GM06990 (cell line): ENCODE results near the gene TMEM52.

Experiments used
- DNase-seq: peaks from one replicate; pipeline ENCODE4 v3.0.0-alpha.2; 2011; ENCODE audit not compliant: insufficient read length; ENCODE audit errors: extremely low read depth
- H3K27me3 ChIP-seq: replicated peaks from 2 replicates; pipeline ENCODE4 v1.6.0; 2011; ENCODE audit warnings: low read length; ENCODE audit not compliant: control insufficient read depth, insufficient read depth
- H3K36me3 ChIP-seq: 2 replicates; pipeline ENCODE4 v1.5.1; 2011; ENCODE audit warnings: low read length; ENCODE audit not compliant: control insufficient read depth, insufficient read depth
- H3K4me3 ChIP-seq: replicated peaks from 2 replicates; pipeline ENCODE4 v1.5.1; 2011; ENCODE audit warnings: low read depth, mild to moderate bottlenecking, control low read depth, low read length
- TF ChIP-seq, protein P1 (sequence below): IDR thresholded peaks from 2 replicates; pipeline ENCODE4 v1.5.1; 2011; ENCODE audit warnings: low read length, control low read depth, mild to moderate bottlenecking, inconsistent platforms; ENCODE audit not compliant: insufficient read depth, poor library complexity, severe bottlenecking

Gene TMEM52

DNA sequence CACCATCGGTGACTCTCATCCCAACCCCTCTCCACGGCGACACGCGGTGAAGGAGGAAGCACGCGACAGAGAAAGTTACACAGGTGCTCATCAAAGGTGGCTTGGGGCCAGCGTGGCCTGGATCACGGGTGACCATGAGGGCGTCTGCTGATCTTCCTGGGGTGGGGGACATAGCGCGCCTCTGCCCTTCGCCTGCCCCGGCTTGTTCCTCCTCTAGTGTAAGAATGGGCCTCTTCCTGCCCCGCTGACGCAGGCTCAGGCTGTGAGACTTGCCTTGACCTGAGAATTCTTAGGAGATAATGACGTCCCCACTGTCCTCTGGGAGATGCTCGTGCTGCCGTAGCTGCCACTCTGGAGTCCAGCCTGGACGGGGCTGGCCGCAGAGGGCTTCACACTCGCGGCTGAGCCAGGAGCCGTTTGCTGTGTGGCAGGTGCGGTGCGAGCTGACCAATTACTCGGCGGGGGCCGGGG, 39.0 kb upstream of the TMEM52 start:
- Histone ChIP-seq H3K36me3 (no peaks in the 10 kb centered on the region), H3K27me3 (0 out of 2 replicates have a peak, but pooled peaks cover 1% of the 10 kb centered on the region), H3K4me3 (no peak overlapping the region)
- no peak for DNase-seq
- TF ChIP-seq, protein P1, sequence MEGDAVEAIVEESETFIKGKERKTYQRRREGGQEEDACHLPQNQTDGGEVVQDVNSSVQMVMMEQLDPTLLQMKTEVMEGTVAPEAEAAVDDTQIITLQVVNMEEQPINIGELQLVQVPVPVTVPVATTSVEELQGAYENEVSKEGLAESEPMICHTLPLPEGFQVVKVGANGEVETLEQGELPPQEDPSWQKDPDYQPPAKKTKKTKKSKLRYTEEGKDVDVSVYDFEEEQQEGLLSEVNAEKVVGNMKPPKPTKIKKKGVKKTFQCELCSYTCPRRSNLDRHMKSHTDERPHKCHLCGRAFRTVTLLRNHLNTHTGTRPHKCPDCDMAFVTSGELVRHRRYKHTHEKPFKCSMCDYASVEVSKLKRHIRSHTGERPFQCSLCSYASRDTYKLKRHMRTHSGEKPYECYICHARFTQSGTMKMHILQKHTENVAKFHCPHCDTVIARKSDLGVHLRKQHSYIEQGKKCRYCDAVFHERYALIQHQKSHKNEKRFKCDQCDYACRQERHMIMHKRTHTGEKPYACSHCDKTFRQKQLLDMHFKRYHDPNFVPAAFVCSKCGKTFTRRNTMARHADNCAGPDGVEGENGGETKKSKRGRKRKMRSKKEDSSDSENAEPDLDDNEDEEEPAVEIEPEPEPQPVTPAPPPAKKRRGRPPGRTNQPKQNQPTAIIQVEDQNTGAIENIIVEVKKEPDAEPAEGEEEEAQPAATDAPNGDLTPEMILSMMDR, result no peak

DNA sequence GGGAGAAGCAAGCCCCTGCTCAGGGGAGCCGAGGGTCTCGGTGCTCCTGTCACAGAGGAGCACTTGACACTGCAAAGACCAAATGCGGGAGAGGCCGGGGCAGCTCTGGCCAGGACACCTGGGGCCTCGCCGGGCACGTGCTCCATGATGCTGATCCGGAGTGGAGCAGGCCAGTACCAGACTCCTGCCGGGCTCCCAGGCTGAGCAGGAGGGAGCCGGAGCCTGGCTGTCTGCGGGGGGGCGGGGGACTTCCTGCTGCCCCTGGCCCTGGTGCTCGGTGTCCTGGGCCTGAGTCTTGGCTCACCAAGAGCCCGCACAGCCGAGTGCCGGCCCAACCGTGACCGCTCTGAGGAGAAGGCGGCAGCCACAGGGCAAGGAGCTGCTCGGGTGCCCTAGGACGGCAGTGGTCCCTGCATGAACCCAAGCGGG, 38.5 kb upstream of the TMEM52 start:
- Histone ChIP-seq H3K36me3 (no peaks in the 10 kb centered on the region), H3K27me3 (0 out of 2 replicates have a peak, but pooled peaks cover 1% of the 10 kb centered on the region), H3K4me3 (no peak overlapping the region)
- no peak for DNase-seq
- TF ChIP-seq, protein P1, result no peak

DNA sequence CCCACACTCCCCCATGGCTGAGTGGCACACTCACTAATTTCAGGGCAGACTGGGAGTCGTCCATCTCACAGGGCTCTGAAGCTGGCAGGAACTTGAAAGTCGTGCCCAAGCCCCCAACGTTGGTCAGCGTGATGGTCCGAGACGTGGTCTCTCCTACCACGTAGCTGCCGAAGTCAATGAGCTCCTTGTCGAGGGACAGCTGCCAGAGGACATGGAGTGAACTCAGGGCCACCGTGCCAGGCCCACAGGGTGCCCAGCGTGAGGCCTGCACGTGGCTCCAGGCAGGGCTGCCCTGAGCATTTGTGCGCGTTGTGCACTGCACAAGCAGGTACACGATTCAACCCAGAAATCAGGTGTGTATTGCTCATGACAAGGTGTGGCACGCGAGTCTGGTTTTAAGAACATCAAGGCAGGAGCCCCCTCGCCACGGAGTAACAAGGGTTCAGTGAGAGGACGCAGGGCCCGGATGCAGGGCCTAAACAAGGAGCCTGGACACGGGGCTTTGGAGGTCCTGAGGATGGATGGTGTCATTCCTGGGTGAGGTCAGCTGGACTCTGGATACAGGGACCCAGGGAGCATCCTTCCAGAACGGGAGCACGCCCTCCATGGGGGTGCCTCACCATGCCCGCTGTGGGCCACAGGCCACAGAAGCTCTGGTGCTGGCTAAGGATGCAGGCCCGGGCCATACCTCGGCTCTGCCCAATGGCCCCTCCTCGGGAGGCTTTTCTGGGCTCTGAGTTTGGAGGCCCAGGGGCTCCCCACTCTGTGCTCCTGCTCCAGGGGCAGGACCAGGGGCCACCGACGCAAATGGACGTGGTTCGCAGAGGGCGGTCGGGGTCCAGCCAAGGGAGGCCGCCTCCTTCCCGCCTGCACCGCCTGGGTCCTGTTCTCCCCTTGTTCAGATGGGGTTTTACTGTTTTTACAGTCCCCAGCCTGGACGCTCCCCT, 37.8 kb upstream of the TMEM52 start:
- Histone ChIP-seq H3K27me3 (0 out of 2 replicates have a peak, but pooled peaks cover 1% of the 10 kb centered on the region), H3K36me3 (no peaks in the 10 kb centered on the region), H3K4me3 (no peak overlapping the region)
- no peak for DNase-seq
- TF ChIP-seq, protein P1, result no peak

DNA sequence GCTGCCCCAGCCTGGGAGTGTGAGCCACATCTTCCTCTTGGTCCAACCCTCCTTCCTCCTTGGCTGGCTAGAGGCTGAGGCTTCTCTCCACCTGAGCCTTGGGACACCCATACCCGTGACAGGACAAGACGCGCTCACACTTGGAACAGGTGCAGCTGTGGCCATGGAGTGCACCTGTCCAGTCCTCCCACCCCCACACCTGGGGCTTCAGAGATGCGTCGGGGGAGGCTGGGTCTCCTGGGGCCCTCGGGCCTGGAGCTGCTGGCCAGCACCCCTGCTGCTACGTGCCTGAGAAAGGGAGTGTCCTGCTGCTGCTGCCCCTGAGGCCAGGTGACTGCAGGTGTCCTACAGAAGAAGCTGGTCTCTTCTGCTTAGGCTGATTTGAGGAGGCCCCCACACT, 37.0 kb upstream of the TMEM52 start:
- Histone ChIP-seq H3K27me3 (0 out of 2 replicates have a peak, but pooled peaks cover 1% of the 10 kb centered on the region), H3K36me3 (no peaks in the 10 kb centered on the region), H3K4me3 (no peak overlapping the region)
- DNase-seq, result no peak
- TF ChIP-seq, protein P1, result no peak

DNA sequence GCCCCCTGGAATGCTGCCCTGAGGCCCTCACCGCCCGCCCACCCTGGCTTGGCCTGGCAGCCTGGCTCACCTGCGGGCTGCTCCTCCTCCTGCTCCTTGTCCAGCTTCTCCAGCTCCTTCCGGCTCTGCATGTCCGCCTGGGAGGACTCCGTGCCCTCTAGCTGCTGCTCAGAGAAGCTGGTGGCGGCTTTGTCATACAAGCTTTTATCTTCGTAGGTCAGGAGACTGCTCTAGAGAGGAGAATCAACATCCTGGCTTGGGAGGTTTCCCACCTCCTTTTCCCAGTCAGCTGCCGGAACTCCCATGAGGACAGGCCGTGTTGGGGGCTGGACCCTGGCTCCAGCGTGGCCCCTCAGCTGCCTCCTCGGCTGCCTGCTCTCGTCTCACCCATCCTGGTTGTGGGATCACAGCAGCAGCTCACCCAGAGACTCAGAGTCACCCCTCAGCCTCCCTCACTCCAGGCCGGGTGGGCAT, 36.6 kb upstream of the TMEM52 start:
- Histone ChIP-seq H3K4me3 (no peak overlapping the region), H3K36me3 (no peaks in the 10 kb centered on the region), H3K27me3 (0 out of 2 replicates have a peak, but pooled peaks cover 1% of the 10 kb centered on the region)
- TF ChIP-seq, protein P1, result no peak
- no peak for DNase-seq
